Esophagus muscularis mucosa (tissue), 4 donors: Measurements from ENCODE around the gene UBAC1.

Experiments
- EP300 ChIP-seq: sonication (generic); formaldehyde crosslinking; IDR thresholded peaks from one replicate; pipeline ENCODE4 v1.6.1; 2017; ENCODE audit warnings: antibody characterized with exemption
- POLR2A ChIP-seq: fragments of 450-650 bp; IDR thresholded peaks from one replicate; pipeline ENCODE4 v1.6.1; 2017; ENCODE audit warnings: antibody characterized with exemption, moderate library complexity, mild to moderate bottlenecking, low read depth
- POLR2AphosphoS5 ChIP-seq, 2 donors: sonication (generic); formaldehyde crosslinking; IDR thresholded peaks; one replicate each; pipeline ENCODE4 v1.6.1; 2017; ENCODE audit warnings: antibody characterized with exemption in 2 of 2
- TF ChIP-seq, protein P1 (sequence below), 3 experiments: fragments of 200-600 bp in 2 of 3; fragments of 450-650 bp in 1 of 3; sonication (generic) in 2 of 3; IDR thresholded peaks; one replicate each; pipeline ENCODE4 v1.5.1; 2017 to 2019; ENCODE audit warnings: antibody characterized with exemption in 3 of 3, mild to moderate bottlenecking in 2 of 3, moderate library complexity in 1 of 3

DNA sequence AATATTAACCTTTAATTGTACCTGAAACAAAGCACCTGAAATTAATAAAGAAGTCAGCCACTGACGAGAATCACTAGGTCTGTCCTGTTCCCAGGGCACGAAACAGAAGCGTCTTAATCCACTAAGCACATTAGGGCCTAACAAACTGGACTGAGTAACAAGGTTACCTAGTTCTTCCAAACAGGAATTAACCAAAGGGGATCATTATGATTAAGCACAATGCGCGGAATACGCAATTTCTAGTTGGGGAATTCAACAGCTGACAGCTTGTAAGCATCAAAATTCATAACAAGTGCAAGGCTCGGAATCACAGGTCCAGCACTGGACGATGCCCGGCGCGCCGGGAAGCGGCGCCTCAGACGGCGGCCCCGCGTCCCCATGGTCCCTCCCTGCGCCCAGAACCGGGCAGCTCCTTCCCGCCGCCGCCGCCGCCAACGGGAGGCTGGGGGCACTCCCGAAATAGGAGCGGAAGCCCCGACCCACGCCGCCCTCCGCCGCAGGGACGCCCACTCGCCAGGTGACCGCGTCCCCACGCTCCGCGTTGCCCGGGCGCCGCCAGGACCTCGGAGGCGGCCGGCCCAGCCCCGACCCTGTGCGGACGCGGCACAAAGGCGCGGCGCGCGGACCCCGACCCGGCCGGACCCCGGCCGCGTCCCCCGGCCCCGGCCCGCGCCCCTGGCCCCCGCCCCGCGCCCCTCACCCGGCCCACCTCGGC, 54.7 kb downstream of the UBAC1 start:
- TF ChIP-seq, protein P1, sequence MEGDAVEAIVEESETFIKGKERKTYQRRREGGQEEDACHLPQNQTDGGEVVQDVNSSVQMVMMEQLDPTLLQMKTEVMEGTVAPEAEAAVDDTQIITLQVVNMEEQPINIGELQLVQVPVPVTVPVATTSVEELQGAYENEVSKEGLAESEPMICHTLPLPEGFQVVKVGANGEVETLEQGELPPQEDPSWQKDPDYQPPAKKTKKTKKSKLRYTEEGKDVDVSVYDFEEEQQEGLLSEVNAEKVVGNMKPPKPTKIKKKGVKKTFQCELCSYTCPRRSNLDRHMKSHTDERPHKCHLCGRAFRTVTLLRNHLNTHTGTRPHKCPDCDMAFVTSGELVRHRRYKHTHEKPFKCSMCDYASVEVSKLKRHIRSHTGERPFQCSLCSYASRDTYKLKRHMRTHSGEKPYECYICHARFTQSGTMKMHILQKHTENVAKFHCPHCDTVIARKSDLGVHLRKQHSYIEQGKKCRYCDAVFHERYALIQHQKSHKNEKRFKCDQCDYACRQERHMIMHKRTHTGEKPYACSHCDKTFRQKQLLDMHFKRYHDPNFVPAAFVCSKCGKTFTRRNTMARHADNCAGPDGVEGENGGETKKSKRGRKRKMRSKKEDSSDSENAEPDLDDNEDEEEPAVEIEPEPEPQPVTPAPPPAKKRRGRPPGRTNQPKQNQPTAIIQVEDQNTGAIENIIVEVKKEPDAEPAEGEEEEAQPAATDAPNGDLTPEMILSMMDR (IDR thresholded peaks at IDR 0.05): no peak
- TF ChIP-seq POLR2A (no peak), EP300 (no peak), POLR2AphosphoS5 (IDR thresholded peaks at IDR 0.05) (peak in 1 of 2 donors; percentile 36)
